ENCODE data around the gene PLEKHH1.

The PLEKHH1 gene

GRCh38 chr14:67532998-67533753, at the start of gene PLEKHH1:
TSS of gene PLEKHH1 (plus strand) at chr14:67533290. CDS start at chr14:67541868, 8,578 bp downstream.
- DNase-seq: peak; percentile 58

DNA sequence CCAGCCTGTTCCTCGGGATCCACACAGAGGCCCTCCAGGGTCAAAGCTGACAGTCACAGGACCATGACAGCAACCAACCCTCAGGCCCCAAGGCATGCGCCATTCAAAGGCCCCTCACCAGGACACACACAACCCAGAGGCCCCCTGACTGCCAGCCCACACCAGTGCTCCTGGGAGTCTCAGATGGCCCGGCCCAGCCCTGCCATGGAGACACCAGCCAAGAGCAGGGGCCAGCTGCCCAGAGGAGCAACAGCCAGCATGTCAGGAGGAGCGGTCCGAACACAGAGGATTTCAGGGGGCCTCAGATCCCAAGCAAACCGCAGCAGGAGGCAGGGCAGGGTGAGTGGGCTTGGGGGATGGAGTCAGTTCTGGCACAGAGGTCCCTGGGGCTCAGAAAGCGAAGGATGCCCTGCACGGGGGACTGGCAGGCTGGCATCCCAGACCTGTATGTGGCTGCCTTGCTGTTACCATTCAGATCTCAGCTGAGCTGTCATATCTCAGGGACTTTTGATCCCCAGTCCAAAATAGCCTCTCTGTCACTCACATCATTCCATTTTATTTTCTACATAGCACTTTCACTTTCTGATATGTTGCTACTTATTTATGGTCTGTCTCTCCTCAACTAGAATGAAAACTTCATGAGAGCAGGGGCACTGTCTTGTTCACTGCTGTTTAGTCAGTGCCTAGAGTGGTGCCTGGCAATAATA, 49.4 kb upstream of the PLEKHH1 start:
- no peak for DNase-seq

- DNase-seq: no peak
These were observed 47.5 kb upstream of the PLEKHH1 start for GRCh38 chr14:67485501-67486095.

GRCh38 chr14:67486890-67487289, 46.2 kb upstream of the PLEKHH1 start:
- no peak for DNase-seq

GRCh38 chr14:67487332-67487731, 45.8 kb upstream of the PLEKHH1 start:
- DNase-seq: no peak

GRCh38 chr14:67487937-67488893, 44.9 kb upstream of the PLEKHH1 start, which contains the start of gene TMEM229B:
TSS of gene TMEM229B (minus strand) at chr14:67488721. CDS start at chr14:67473923, 14,798 bp downstream.
- no peak for DNase-seq

- DNase-seq: no peak
These were observed 42.9 kb upstream of the PLEKHH1 start for GRCh38 chr14:67490196-67490595.

DNA sequence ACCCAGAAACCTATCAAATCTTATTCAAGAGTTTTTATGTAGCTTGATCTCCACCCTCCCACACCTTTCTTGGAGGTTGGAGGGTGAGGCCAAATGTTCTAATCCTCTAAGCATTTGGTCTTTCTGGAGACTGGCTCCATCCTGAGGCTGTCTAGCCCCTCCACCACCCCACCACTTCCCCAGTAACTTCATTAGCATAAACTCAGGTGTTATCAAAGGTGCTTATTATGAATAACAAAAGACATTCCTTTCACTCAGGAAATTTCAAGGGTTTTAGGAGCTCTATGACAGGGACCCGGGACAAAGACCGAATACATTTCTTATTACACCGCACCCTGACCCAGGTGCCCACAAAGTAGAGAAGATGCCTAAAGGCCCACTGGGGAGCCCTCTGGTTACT, 41.8 kb upstream of the PLEKHH1 start:
- no peak for DNase-seq

GRCh38 chr14:67491741-67492507, 41.2 kb upstream of the PLEKHH1 start:
- peak; percentile 77 for DNase-seq

- no peak for DNase-seq
These were observed 40.6 kb upstream of the PLEKHH1 start for GRCh38 chr14:67492538-67492937.

DNA sequence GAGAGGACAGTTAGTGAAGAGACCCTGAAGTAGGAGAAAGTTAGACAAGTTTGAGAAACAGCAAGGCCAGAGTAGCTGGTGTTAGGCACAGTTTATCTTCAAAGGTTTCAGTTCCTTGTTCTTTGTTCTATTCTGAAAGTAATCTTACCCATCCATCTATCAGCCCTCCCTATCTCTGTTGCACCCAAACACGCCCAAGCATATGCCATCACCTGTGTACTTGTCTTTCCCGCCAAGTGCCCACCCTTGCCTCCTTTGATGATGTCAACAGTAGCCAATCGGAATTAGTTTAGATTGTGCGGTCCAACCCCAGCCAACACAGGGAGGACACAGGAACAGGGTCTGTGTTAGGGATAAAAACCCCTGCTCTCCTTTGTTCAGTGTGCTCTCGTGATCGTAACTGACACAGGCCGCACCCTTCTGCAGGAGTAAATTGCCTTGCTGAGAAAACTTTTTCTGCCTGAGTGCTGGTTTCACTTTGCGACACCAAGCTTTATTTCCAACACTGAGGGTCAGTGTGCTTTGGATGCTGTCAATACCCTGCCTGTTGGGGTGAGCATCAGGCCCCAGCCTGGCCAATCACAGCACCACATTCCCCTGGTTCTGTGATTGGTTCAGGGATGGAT, 39.9 kb upstream of the PLEKHH1 start:
- no peak for DNase-seq

- no peak for DNase-seq
These were observed 37.3 kb upstream of the PLEKHH1 start for GRCh38 chr14:67495827-67496226.

DNA sequence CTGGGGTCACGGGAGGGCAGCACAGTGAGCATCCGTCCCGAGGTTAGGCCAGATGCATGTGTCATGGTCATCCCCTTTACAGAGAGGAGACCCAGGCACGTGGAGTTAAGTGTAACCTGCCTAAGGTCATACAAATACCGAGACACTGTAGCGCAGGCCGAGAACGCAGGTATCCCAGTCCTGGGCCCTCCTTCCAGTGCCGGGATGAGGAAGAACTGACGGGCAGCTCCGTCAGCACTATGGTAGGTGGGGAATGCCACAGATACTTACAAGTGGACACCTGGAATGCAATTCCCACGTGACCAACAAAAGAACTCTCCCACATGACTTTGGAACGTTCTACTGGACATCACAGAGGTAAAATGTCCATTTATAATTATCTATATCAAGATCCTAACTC, 35.9 kb upstream of the PLEKHH1 start:
- DNase-seq: no peak

- no peak for DNase-seq
These were observed 35.4 kb upstream of the PLEKHH1 start for GRCh38 chr14:67497716-67498115.

- DNase-seq: no peak
These were observed 32.1 kb upstream of the PLEKHH1 start for GRCh38 chr14:67500981-67501380.

DNA sequence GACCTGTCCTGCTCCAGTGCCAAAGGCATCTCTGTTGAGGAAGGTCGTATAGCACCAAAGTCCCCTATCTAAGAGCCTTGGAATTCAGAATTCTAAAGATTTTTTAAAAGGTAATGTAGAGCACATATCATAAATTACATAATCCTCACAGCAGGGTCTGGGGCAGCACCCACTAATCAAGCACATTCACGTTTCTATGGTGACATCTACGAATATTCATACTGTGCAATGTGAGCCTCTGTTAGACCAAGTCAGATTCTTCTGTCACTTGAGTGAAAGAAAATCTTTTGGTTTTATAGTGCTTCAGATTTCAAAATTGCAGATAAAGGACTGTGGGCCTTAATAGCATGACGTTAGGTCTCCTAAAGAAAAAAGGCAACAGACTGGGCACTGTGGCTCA, 31.4 kb upstream of the PLEKHH1 start:
- DNase-seq: no peak

DNA sequence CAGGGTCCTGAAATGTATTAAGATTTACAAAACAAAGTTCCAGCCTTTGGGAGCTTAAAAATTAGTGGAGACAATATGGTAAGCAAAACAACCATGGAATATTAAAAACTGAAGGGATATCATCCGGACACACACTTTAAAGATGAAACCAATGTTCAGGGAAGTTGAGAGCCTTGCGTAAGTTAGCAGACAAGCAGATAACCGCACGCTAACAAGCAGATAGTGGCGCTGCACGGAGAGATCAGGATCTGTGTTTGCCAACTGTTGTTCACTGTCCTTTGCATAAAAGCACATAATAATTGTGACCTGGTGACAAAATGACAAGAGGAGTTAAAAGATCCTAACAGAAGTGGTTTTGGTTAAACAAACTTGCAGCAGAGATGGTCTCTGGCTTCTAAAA, 30.2 kb upstream of the PLEKHH1 start:
- DNase-seq: no peak

DNA sequence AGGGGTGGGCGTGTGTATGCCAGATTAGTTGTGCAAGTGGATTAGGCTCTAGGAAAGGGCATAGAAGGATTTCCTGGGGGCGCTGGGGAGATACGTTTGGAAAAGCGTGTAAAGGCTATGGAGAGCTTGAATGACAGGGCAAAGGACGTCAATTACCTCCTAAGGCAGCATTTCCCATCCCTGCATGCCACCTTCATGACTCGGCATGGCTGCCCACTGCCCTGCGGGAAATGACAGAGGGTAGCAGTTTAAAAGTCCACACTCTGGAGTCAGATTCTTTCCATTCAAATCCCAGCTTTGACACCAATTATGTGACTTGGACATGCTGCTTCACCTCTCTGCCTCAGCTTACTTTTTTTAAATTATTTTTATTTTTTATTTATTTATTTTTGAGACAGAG, 29.8 kb upstream of the PLEKHH1 start:
- DNase-seq: no peak

GRCh38 chr14:67505254-67505653, 27.8 kb upstream of the PLEKHH1 start:
- DNase-seq: no peak

- no peak for DNase-seq
These were observed 24.1 kb upstream of the PLEKHH1 start for GRCh38 chr14:67508956-67509355.

- no peak for DNase-seq
These were observed 23.0 kb upstream of the PLEKHH1 start for GRCh38 chr14:67510121-67510520.

Measured in DMS153 (cell line).